ENCODE data around the gene AGER.
A peak's percentile ranks its signal among the peaks of the same experiment; 100 is the strongest.

GRCh38 chr6:32154514-32155161, 29.4 kb downstream of the AGER start:
- TF ChIP-seq CTCF (conservative IDR thresholded peaks at IDR 0.05; ENCODE audit: low read length) (peak; percentile 63), EZH2phosphoT487 (IDR thresholded peaks at IDR 0.05; ENCODE audit: borderline replicate concordance) (no peak)

Data from Loucy (cell line).